ENCODE measurements around the gene ZBED4. TPM values are rescaled to one million over a fixed set of nuclear protein-coding genes. Genes with fewer than 3 reads are reported as not detected.

Gene ZBED4
- total RNA-seq, 1 experiment from 2014 or later: 29.2 TPM

- TF ChIP-seq FOXP4 (CRISPR knock-in tag; IDR thresholded peaks at IDR 0.05) (no peak), ZNF263 (CRISPR knock-in tag; IDR thresholded peaks at IDR 0.05; ENCODE audit: low read depth) (no peak), ZBTB43 (CRISPR knock-in tag; IDR thresholded peaks at IDR 0.05) (no peak), JAZF1 (CRISPR knock-in tag; IDR thresholded peaks at IDR 0.05) (no peak), ZSCAN18 (CRISPR knock-in tag; IDR thresholded peaks at IDR 0.05) (no peak), ZMAT4 (CRISPR knock-in tag; IDR thresholded peaks at IDR 0.05) (no peak), ATF3 (CRISPR knock-in tag; conservative IDR thresholded peaks at IDR 0.05) (no peak), RELA (CRISPR knock-in tag; IDR thresholded peaks at IDR 0.05; ENCODE audit: borderline replicate concordance) (no peak), TCF7 (CRISPR knock-in tag; IDR thresholded peaks at IDR 0.05; ENCODE audit: low read depth) (no peak), RORB (CRISPR knock-in tag; IDR thresholded peaks at IDR 0.05) (no peak), CBFB (CRISPR knock-in tag; IDR thresholded peaks at IDR 0.05; ENCODE audit: low read depth) (no peak)
Measured at GRCh38 chr22:49920859-49921258, 67.2 kb downstream of the ZBED4 start (continued).

GRCh38 chr22:49921508-49922278, 68.0 kb downstream of the ZBED4 start:
- no peak for DNase-seq (ENCODE audit: low spot score)
- Mint-ChIP-seq H3K4me1 (peaks cover 11% of the 10 kb centered on the region), H3K27me3 (ENCODE audit: low read depth) (no peaks in the 10 kb centered on the region; the same call in 1 of the 2 replicates), H3K27ac (0 out of 2 replicates have a peak overlapping the region, but pooled peaks have one; percentile 49), H3K4me3 (no peak overlapping the region), H3K36me3 (peaks cover 9% of the 10 kb centered on the region; the same call in 1 of the 2 replicates), H3K9me3 (no peaks in the 10 kb centered on the region)
- POLR2A ChIA-PET: interaction anchor here (1.0 kb wide), 1 partner anchor 386 kb away, joined by 3 read pairs; the partner anchor contains the start of gene PLXNB2
- ATAC-seq: no peak
- CTCF ChIA-PET: no interaction called here
- TF ChIP-seq ZNF263 (CRISPR knock-in tag; IDR thresholded peaks at IDR 0.05; ENCODE audit: low read depth): no peak
- no peak for TF ChIP-seq JUN (CRISPR knock-in tag; IDR thresholded peaks at IDR 0.05)
- no peak for TF ChIP-seq OVOL2 (CRISPR knock-in tag; IDR thresholded peaks at IDR 0.05; ENCODE audit: borderline replicate concordance)
- TF ChIP-seq ETV6 (CRISPR knock-in tag; IDR thresholded peaks at IDR 0.05): no peak
- TF ChIP-seq NFE2L1 (CRISPR knock-in tag; IDR thresholded peaks at IDR 0.05): no peak
- no peak for TF ChIP-seq CREB1 (CRISPR knock-in tag; IDR thresholded peaks at IDR 0.05)
- TF ChIP-seq ZNF138 (CRISPR knock-in tag; conservative IDR thresholded peaks at IDR 0.05): no peak
- no peak for TF ChIP-seq CREM (CRISPR knock-in tag; IDR thresholded peaks at IDR 0.05)
- no peak for TF ChIP-seq ZNF512 (CRISPR knock-in tag; IDR thresholded peaks at IDR 0.05; ENCODE audit: borderline replicate concordance)
- no peak for TF ChIP-seq ZNF532 (CRISPR knock-in tag; IDR thresholded peaks at IDR 0.05; ENCODE audit: borderline replicate concordance)
